Measurements from ENCODE around the gene APOL1. TPM values are rescaled to one million over a fixed set of nuclear protein-coding genes. Genes with fewer than 3 reads are reported as not detected.
A peak's percentile ranks its signal among the peaks of the same experiment; 100 is the strongest.
"Not testable (repeated sequence)": the region's sequence is repeated elsewhere in the genome, so short reads cannot be mapped to it uniquely, and the experiment has no call there.

The APOL1 gene
- total and polyA plus RNA-seq, 10 donors, result 10.0 to 108 (median 44.7) TPM

DNA sequence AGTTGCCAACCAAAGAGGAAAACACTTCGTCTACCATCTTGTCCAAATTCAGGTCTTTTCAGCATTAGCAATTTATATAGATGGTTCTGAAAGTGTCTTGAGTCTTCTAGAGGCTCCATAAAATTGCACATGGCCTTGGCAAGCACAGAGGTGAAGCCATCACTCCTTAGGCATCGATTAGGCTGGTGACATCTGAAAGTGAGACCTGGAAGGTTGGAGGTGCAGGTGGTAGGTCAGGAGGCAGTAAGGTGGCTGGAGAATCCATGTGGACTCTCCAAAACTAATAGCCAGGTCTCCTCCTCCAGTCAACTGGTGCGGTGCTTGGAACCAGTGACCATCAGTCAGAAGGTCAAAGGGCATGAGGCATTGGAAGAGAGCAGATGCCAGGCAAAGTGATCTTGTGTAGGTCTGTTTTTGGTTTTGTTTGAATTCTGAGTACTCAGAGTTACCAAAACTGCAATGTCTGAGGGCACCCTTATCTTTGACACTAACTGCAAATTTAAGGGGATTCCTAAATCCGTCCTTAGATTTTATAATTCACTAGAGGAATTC is 7.1 kb upstream of the APOL1 start:
- Histone ChIP-seq H3K27ac (peak overlapping the region in 2 of 8 donors; percentile 33 to 42), H3K4me1 (no peaks in the 10 kb centered on the region), H3K36me3 (no peaks in the 10 kb centered on the region), H3K4me3 (no peak overlapping the region), H3K27me3 (replicated peaks in 1 of 7) (no peaks in the 10 kb centered on the region), H3K9me3 (peaks cover 0 to 13% (median 8%) of the 10 kb centered on the region in 8 donors)
- intact Hi-C loops (cut with DNase I; ENCODE audit: low total_unique reads), result no loop called here
- no peak for DNase-seq
- TF ChIP-seq, protein P1, sequence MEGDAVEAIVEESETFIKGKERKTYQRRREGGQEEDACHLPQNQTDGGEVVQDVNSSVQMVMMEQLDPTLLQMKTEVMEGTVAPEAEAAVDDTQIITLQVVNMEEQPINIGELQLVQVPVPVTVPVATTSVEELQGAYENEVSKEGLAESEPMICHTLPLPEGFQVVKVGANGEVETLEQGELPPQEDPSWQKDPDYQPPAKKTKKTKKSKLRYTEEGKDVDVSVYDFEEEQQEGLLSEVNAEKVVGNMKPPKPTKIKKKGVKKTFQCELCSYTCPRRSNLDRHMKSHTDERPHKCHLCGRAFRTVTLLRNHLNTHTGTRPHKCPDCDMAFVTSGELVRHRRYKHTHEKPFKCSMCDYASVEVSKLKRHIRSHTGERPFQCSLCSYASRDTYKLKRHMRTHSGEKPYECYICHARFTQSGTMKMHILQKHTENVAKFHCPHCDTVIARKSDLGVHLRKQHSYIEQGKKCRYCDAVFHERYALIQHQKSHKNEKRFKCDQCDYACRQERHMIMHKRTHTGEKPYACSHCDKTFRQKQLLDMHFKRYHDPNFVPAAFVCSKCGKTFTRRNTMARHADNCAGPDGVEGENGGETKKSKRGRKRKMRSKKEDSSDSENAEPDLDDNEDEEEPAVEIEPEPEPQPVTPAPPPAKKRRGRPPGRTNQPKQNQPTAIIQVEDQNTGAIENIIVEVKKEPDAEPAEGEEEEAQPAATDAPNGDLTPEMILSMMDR (IDR thresholded peaks at IDR 0.05 in 8 of 11, conservative IDR thresholded peaks at IDR 0.05 in 3 of 11), result no peak
- TF ChIP-seq POLR2AphosphoS5 (IDR thresholded peaks at IDR 0.05), result no peak
- no peak for TF ChIP-seq POLR2A (IDR thresholded peaks at IDR 0.05)
- 64 to 96% (median 66%) methylated on average over 4 of the region's 4 CpGs for WGBS, 5 donors

DNA sequence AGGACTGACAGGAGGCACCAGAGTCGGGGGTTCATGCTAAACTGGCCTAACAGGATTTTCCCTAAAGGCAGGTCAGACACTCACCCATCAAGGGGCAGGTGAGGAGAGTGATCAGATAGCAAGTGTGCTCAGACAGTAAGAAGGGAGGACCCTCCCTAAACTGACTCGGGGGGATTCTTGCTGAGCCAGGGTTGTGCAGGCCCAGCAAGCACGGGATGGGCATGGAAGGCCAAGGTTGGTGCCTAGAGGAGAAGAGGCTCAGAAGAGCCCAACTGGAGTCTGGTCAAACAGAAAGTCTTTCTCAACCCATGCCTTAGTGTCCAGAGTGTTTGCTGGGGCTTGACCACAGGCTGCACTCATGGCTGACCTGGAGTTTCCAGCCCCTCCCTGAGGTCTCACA is 6.2 kb upstream of the APOL1 start:
- Histone ChIP-seq H3K9me3 (peaks cover 0 to 13% (median 8%) of the 10 kb centered on the region in 8 donors), H3K4me3 (no peak overlapping the region), H3K36me3 (no peaks in the 10 kb centered on the region), H3K27ac (no peak overlapping the region), H3K4me1 (no peaks in the 10 kb centered on the region), H3K27me3 (replicated peaks in 1 of 7) (no peaks in the 10 kb centered on the region)
- TF ChIP-seq POLR2A (IDR thresholded peaks at IDR 0.05) (no peak), POLR2AphosphoS5 (IDR thresholded peaks at IDR 0.05) (no peak)
- TF ChIP-seq, protein P1 (IDR thresholded peaks at IDR 0.05 in 8 of 11, conservative IDR thresholded peaks at IDR 0.05 in 3 of 11), result no peak
- intact Hi-C loops (cut with DNase I; ENCODE audit: low total_unique reads), result no loop called here
- WGBS, 5 donors, result 77 to 94% (median 87%) methylated on average over 3 of the region's 3 CpGs
- DNase-seq, result no peak

DNA sequence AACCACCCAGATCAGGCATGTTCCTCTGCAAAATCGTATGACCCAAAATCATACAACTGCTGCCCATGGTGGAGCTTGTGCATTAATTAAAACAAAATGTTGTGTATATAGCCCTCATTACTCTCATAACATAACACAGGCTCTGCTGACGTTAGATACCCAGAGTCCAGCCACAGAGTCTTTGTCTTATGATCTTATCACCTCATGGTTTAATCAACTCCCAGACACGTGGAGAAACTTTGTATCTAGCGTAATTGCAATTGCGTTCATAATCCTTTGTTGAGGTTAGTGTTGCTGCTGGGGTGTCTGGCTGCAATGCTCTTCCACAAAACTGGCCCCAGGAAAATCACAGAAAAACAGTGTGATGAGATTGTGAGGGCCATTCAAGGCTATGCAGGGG is 5.0 kb upstream of the APOL1 start:
- no peaks in the 10 kb centered on the region for H3K36me3 ChIP-seq
- 56 to 95% (median 82%) methylated on average over 5 of the region's 5 CpGs for WGBS, 5 donors
- peaks cover 0 to 13% (median 6%) of the 10 kb centered on the region in 8 donors for H3K9me3 ChIP-seq
- H3K27ac ChIP-seq, result no peak overlapping the region
- no peak overlapping the region for H3K4me3 ChIP-seq
- TF ChIP-seq POLR2AphosphoS5 (IDR thresholded peaks at IDR 0.05) (no peak), POLR2A (IDR thresholded peaks at IDR 0.05) (no peak)
- TF ChIP-seq, protein P1 (IDR thresholded peaks at IDR 0.05 in 8 of 11, conservative IDR thresholded peaks at IDR 0.05 in 3 of 11), result no peak
- peaks cover 4 to 9% (median 7%) of the 10 kb centered on the region in 6 donors for H3K4me1 ChIP-seq
- intact Hi-C loops (cut with DNase I; ENCODE audit: low total_unique reads), result no loop called here
- DNase-seq, result no peak
- H3K27me3 ChIP-seq (replicated peaks in 1 of 7), result no peaks in the 10 kb centered on the region

DNA sequence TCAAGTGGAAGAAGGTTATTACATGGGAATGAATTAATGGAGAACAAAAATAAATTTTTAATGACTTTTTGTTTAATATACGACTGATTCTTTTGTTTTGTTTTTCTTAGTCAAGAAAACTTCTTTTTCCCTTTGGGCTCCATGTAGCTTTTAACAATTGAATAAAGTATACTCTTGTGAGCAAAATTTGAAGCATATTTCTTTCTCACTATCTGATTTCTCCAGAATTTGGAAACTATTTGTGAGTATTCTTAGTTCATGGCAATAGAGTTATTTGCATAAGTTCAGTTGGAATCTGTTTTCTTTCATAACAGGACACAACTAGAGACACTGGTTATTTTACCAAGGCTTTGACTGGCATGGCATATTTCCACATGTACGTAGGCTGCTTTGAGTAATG is 3.8 kb upstream of the APOL1 start:
- DNase-seq, result no peak
- WGBS, 5 donors, result 93 to 98% (median 98%) methylated on average over 2 of the region's 2 CpGs

DNA sequence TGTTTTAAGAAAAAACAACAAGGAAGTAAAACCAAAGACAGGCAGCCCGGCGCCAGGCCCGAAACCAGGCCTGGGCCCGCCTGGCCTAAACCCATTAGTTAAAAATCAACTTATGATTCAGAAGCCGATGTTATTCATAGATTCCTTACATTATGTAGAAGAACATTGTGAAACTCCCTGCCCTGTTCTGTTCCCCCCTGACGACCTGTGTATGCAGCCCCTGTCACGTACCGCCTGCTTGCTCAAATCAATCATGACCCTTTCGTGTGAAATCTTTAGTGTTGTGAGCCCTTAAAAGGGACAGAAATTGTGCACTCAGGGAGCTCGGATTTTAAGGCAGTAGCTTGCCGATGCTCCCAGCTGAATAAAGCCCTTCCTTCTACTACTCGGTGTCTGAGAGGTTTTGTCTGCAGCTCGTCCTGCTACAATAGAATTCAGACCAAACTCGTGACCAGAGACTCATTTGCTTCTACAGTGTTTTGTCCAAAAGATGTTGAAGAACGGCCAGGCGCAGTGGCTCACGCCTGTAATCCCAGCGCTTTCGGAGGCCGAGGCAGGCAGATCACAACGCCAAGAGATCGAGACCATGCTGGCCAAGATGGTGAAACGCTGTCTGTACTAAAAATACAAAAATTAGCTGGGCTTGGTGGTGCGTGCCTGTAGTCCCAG is 2.5 kb upstream of the APOL1 start:
- Histone ChIP-seq H3K4me1 (peaks cover 19 to 34% (median 29%) of the 10 kb centered on the region in 6 donors), H3K9me3 (peaks cover 0 to 13% (median 6%) of the 10 kb centered on the region in 8 donors)
- intact Hi-C loops (cut with DNase I; ENCODE audit: low total_unique reads); H3K27ac ChIP-seq; H3K27me3 ChIP-seq (replicated peaks in 1 of 7); H3K4me3 ChIP-seq; DNase-seq; H3K36me3 ChIP-seq: not testable (repeated sequence)
- WGBS, 5 donors, result 86 to 93% (median 91%) methylated on average over 24 of the region's 24 CpGs

More for the DNA sequence above, 3.8 kb upstream of the APOL1 start:
- TF ChIP-seq POLR2AphosphoS5 (IDR thresholded peaks at IDR 0.05) (no peak), POLR2A (IDR thresholded peaks at IDR 0.05) (no peak)
- TF ChIP-seq, protein P1 (IDR thresholded peaks at IDR 0.05 in 8 of 11, conservative IDR thresholded peaks at IDR 0.05 in 3 of 11), result no peak
- Histone ChIP-seq H3K36me3 (no peaks in the 10 kb centered on the region), H3K4me1 (peaks cover 12 to 21% (median 18%) of the 10 kb centered on the region in 6 donors), H3K4me3 (no peak overlapping the region), H3K27me3 (replicated peaks in 1 of 7) (no peaks in the 10 kb centered on the region), H3K9me3 (peaks cover 0 to 13% (median 6%) of the 10 kb centered on the region in 8 donors), H3K27ac (no peak overlapping the region)
- intact Hi-C loops (cut with DNase I; ENCODE audit: low total_unique reads), result no loop called here

DNA sequence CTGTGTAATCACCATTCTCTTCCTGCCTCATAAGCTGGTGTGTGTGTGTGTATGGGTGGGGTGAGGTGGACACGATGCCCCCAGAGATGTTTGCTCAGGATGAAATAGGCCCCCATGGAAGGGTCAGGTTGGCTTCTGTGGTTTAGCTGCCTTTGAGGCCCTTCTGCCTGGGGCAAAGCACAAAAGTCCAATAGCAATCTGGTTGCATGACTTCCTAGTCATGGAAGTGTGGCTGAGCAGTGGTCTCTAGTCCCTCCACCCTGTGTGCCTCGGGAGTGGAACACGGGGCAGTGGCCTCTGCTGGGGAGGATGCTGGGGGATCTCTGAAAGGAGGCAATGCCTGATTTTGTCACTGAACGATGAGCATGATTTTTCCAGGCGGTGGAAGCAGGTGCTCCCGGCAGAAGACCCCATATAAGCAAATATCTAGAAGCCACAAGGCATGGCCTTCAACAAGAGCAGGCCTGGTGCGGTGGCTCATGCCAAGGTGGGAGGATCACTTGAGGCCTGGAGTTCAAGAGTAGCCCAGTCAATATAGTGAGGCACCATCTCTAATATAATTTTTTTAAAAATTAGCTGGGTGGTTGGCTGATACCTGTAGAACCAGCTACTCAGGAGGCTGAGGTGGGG is 839 bp upstream of the APOL1 start:
- H3K4me1 ChIP-seq, result peaks cover 26 to 48% (median 39%) of the 10 kb centered on the region in 6 donors
- 82 to 94% (median 85%) methylated on average over 4 to 7 of the region's 7 CpGs for WGBS, 5 donors
- peak overlapping the region; percentile 80 to 92 (median 84) for H3K27ac ChIP-seq
- DNase-seq; intact Hi-C loops (cut with DNase I; ENCODE audit: low total_unique reads); H3K27me3 ChIP-seq (replicated peaks in 1 of 7): not testable (repeated sequence)
- H3K4me3 ChIP-seq, result peak overlapping the region in 3 of 8 donors; percentile 49 to 77 (median 51)
- peaks cover 0 to 15% (median 2%) of the 10 kb centered on the region in 6 donors for H3K36me3 ChIP-seq
- H3K9me3 ChIP-seq, result peaks cover 0 to 13% (median 6%) of the 10 kb centered on the region in 8 donors
